T-helper 22 cell (primary cell): ENCODE measurements around the gene KRTAP12-1.
"Not testable (repeated sequence)": the region's sequence is repeated elsewhere in the genome, so short reads cannot be mapped to it uniquely, and the experiment has no call there.

Experiments used
- DNase-seq: peaks from one replicate; pipeline ENCODE4 v3.0.0-alpha.2; 2020; ENCODE audit warnings: low read depth

KRTAP12-1 gene

GRCh38 chr21:44644878-44645277 lies 37.1 kb downstream of the KRTAP12-1 start:
- DNase-seq, result no peak

DNA sequence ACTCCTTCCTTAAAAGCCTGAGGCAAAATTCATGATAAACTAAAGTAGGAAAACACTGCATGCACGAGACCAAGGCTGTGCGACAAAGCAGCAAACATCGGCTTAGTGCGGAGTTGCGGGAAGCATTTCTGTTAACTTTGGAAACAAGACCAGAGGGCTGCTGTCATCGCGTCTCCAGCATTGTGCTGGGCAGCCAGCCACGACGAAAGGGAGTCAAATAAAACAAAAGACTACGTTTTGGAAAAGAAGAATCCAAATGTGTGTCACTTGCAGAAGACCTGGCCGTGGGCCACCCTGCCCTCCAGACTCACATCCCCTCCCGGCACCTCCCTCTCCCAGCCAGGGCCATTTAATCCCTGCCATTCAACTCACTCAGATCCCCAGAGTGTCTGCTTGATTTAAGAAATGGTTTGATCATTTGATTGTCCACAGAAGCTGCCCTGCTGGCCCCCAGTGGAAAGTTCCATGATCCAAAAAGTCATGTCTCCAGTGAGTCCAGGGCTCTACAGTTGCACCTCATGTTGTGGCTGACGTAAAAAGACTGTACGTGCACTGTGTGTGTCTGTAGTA lies 38.1 kb downstream of the KRTAP12-1 start:
- no peak for DNase-seq

GRCh38 chr21:44640761-44641160 lies 41.2 kb downstream of the KRTAP12-1 start:
- no peak for DNase-seq

GRCh38 chr21:44639331-44639655 lies 42.7 kb downstream of the KRTAP12-1 start:
- no peak for DNase-seq

DNA sequence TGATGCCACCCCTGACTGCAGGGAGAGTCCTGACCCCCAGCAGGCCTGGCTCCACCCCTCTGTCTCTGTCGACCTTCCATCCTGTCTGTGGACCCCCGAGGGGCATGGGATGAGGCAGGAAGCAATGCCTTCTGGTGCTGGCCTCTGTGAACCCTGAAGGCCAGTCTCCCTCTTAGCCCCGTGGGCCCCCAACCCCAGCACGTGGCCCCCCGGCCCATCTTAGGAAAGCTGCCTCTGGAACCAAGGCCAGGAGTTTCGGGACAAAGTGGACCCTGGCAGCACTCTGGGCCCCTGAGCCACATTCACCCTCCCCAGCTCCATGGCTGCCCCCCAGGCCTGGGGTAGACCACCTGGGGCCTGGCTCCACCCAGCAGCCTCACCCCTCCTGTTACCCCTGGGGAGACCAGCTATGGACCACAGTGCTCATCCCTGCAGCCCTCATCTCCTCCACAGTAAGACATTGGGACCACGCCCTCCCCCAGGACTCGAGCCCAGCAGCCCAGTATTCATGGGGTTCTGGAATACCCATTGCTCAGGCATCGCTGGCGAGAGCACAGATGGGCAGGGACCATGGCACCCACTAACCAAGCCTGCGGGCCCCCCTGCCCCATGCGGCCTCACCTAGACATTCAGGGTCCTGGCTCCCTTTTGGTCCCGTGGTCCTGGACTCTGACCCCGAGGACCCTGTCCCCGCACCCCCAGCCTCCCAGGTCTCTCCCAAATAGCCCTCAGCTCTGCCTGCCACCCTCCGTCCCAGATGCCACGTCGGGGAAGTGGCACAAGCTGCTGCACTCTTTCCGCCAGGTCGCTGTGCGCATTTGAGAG lies 43.2 kb downstream of the KRTAP12-1 start:
- not testable (repeated sequence) for DNase-seq

DNA sequence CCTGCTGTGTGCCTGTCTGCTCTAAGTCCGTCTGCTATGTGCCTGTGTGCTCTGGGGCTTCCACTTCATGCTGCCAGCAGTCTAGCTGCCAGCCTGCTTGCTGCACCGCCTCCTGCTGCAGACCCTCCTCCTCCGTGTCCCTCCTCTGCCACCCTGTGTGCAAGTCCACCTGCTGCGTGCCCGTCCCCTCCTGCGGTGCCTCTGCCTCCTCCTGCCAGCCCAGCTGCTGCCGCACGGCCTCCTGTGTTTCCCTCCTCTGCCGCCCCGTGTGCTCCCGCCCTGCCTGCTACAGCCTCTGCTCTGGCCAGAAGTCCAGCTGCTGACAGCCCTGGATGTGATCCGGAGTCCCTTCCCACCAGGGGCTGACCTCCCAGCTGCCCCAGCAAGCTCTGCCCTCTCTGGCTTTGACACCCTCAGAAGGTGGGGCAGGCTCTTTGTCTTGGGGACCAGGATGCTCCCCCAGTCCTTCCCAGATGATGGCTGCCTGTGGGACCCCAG lies 44.1 kb downstream of the KRTAP12-1 start:
- not testable (repeated sequence) for DNase-seq

DNA sequence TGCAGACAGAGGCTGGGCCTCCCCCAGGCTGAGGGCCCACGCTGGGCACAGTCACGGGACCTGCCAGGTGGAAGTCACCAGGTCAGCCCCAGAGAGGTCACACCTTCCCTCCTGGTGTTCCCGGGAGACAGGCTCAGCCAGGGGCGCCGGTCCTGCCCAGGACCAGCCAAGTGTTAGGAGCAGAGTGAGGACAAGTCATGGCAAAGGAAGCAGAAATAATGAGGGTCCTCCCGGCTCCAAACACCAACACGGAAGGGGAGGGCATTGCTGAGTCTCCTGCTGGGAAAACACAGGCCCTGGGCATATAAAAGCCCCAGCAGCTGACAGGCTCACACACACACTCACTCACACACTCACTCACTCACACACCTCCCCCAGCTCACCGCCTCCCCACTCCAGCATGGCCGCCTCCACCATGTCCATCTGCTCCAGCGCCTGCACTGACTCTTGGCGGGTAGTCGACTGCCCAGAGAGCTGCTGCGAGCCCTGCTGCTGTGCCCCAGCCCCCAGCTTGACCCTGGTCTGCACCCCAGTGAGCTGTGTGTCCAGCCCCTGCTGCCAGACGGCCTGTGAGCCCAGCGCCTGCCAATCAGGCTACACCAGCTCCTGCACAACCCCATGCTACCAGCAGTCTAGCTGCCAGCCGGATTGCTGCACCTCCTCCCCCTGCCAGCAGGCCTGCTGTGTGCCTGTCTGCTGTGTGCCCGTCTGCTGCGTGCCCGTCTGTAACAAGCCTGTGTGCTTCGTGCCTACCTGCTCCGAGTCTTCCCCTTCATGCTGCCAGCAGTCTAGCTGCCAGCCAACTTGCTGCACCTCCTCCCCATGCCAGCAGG lies 44.7 kb downstream of the KRTAP12-1 start, which contains the start of gene KRTAP10-10:
Gene KRTAP10-10 (plus strand): TSS at position 339 of the 833 bp plus-strand sequence. CDS start 62 bp downstream, at position 401.
- no peak for DNase-seq

- DNase-seq, result no peak
These were observed 45.5 kb downstream of the KRTAP12-1 start for GRCh38 chr21:44636209-44637017.

DNA sequence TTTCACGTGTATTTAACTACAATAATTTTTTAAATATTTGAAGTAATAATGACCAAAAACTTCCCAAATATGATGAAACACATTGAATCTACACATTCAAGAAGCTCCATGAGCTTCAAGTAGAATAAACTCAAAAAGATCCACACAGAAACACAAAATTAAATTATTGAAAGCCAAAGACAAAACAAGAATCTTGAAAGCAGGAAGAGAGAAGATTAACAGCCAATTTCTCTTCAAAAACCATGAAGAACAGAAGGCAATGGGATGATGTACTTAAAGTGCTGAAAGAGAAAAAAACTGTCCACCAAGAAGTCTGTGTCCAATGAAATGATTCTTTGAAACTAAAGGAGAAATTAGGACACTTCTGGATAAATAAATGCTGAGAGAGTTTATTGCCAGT lies 49.9 kb downstream of the KRTAP12-1 start:
- no peak for DNase-seq
